ENCODE data around the gene METTL15.
"Not testable (repeated sequence)": the region's sequence is repeated elsewhere in the genome, so short reads cannot be mapped to it uniquely, and the experiment has no call there.

METTL15 gene

DNA sequence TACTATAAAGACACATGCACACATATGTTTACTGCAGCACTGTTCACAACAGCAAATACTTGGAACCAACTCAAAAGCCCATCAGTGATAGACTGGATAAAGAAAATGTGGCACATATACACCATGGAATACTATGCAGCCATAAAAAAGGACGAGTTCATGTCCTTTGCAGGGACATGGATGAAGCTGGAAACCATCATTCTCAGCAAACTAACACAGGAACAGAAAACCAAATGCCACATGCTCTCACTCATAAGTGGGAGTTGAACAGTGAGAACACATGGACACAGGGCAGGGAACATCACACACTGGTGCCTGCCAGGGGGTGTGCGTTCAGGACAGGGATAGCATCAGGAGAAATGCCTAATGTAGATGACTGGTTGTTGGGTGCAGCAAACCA is 164.1 kb downstream of the METTL15 start:
- H3K9me3 Mint-ChIP-seq, H3K4me1 Mint-ChIP-seq, ATAC-seq, H3K27me3 Mint-ChIP-seq, H3K4me3 Mint-ChIP-seq, H3K27ac Mint-ChIP-seq: not testable (repeated sequence)
- H3K36me3 Mint-ChIP-seq = peaks cover 24% of the 10 kb centered on the region

DNA sequence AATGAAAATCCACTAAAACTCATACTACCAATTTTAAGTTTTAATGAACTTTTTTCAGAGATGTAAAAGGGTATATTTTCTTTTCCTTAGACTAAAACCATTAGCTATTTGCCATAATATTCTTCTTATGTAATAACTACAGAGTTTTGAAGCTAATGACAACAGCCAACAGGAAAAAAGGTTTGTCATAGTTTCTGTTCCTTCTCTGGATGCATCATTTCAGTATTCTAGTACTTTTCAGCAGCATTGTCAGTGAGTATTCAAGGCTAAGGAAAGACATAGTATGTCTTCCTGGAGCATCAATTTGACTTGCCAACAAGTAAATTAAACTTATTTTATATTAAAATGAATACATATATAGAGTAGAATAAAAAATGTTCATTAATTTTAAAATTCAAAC is 166.0 kb downstream of the METTL15 start:
- peaks cover 3% of the 10 kb centered on the region for H3K9me3 Mint-ChIP-seq
- H3K4me1 Mint-ChIP-seq = no peaks in the 10 kb centered on the region
- no peak overlapping the region for H3K27ac Mint-ChIP-seq

GRCh38 chr11:28284196-28284595 is 176.0 kb downstream of the METTL15 start:
- Mint-ChIP-seq H3K9me3 (peaks cover 6% of the 10 kb centered on the region), H3K27ac (no peak overlapping the region)
- no peak for ATAC-seq

More for the DNA sequence above, 166.0 kb downstream of the METTL15 start:
- ATAC-seq = no peak
- H3K4me3 Mint-ChIP-seq = no peak overlapping the region
- no peaks in the 10 kb centered on the region for H3K27me3 Mint-ChIP-seq
- H3K36me3 Mint-ChIP-seq = peaks cover 29% of the 10 kb centered on the region

GRCh38 chr11:28289444-28289843 is 181.3 kb downstream of the METTL15 start:
- Mint-ChIP-seq H3K36me3 (peaks cover 36% of the 10 kb centered on the region), H3K27me3 (no peaks in the 10 kb centered on the region)

More at GRCh38 chr11:28284196-28284595, 176.0 kb downstream of the METTL15 start:
- peaks cover 6% of the 10 kb centered on the region for H3K4me1 Mint-ChIP-seq
- H3K4me3 Mint-ChIP-seq = no peak overlapping the region
- no peaks in the 10 kb centered on the region for H3K27me3 Mint-ChIP-seq
- peaks cover 28% of the 10 kb centered on the region for H3K36me3 Mint-ChIP-seq

GRCh38 chr11:28290995-28291394 is 182.8 kb downstream of the METTL15 start:
- not testable (repeated sequence) for H3K27me3 Mint-ChIP-seq, H3K4me3 Mint-ChIP-seq, ATAC-seq

More at GRCh38 chr11:28289444-28289843, 181.3 kb downstream of the METTL15 start:
- Mint-ChIP-seq H3K4me3 (no peak overlapping the region), H3K27ac (no peak overlapping the region), H3K9me3 (peaks cover 2% of the 10 kb centered on the region), H3K4me1 (no peaks in the 10 kb centered on the region)
- no peak for ATAC-seq

DNA sequence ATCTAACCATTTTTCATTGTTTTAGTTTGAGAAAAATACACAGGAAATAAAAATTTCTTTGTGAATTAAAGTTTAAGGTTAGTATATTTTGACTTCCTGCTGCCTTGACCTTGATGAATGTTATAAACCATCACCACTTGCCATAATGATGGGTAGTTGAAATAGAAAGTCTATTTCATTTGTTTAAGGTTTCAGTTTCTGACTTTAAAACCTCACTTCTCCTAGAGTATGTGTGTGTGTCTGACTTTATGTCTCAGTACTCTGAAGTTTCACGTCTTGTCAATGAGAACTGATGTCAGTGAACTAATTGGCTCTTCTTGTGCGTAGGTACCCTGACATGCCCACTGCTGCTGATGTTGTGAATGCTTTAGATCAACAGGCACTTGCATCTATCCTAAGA is 188.2 kb downstream of the METTL15 start:
- no peak for ATAC-seq
- peaks cover 65% of the 10 kb centered on the region for H3K36me3 Mint-ChIP-seq

More at GRCh38 chr11:28290995-28291394, 182.8 kb downstream of the METTL15 start:
- H3K36me3 Mint-ChIP-seq = peaks cover 47% of the 10 kb centered on the region
- not testable (repeated sequence) for H3K27ac Mint-ChIP-seq, H3K4me1 Mint-ChIP-seq, H3K9me3 Mint-ChIP-seq

DNA sequence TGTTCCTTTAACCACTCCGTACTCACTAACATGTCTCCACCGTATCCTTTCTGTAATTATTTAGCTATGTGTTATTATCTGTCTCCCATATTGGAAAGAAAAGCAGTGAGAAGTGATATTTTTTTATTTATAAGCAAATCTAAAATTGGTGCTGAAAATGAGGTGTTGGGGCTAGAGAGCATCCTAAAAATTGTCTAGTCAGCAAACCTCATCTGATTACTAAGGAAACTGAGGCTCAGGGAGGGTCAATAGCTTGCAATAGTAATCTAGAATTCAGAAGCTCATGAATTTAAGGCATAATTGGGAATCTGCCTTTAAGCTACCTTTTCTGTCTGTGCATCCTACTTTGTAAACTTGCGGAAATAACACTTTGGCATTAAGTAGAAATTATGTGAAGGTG is 190.0 kb downstream of the METTL15 start:
- Mint-ChIP-seq H3K4me1 (no peaks in the 10 kb centered on the region), H3K9me3 (no peaks in the 10 kb centered on the region), H3K36me3 (peaks cover 63% of the 10 kb centered on the region), H3K4me3 (no peak overlapping the region), H3K27ac (no peak overlapping the region), H3K27me3 (no peaks in the 10 kb centered on the region)
- no peak for ATAC-seq

More for the DNA sequence above, 188.2 kb downstream of the METTL15 start:
- no peaks in the 10 kb centered on the region for H3K27me3 Mint-ChIP-seq
- H3K27ac Mint-ChIP-seq = no peak overlapping the region
- H3K4me1 Mint-ChIP-seq = no peaks in the 10 kb centered on the region
- peaks cover 2% of the 10 kb centered on the region for H3K9me3 Mint-ChIP-seq
- no peak overlapping the region for H3K4me3 Mint-ChIP-seq

GRCh38 chr11:28303477-28304191 is 195.4 kb downstream of the METTL15 start:
- peaks cover 53% of the 10 kb centered on the region for H3K36me3 Mint-ChIP-seq

DNA sequence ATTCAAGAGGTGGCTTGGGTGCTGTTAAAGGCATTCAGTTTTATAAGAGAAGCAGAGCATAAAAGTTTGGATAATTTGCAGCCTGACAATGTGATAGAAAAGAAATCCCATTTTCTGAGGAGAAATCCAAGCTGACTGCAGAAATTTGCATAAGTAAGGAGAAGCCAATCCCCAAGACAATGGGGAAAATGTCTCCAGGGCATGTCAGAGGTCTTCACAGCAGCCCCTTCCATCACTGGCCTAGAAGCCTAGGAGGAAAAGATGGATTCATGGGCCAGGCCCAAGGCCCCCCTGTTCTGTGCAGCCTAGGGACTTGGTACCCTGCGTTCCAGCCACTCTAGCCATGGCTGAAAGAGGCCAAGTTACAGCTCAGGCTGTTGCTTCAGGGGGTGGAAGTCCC is 207.3 kb downstream of the METTL15 start:
- Mint-ChIP-seq H3K4me1 (no peaks in the 10 kb centered on the region), H3K9me3 (no peaks in the 10 kb centered on the region), H3K27ac (no peak overlapping the region), H3K27me3 (no peaks in the 10 kb centered on the region), H3K36me3 (peaks cover 42% of the 10 kb centered on the region), H3K4me3 (no peak overlapping the region)
- ATAC-seq = no peak

More at GRCh38 chr11:28303477-28304191, 195.4 kb downstream of the METTL15 start:
- no peak overlapping the region for H3K4me3 Mint-ChIP-seq
- H3K4me1 Mint-ChIP-seq = no peaks in the 10 kb centered on the region
- H3K9me3 Mint-ChIP-seq = no peaks in the 10 kb centered on the region
- no peak for ATAC-seq
- no peaks in the 10 kb centered on the region for H3K27me3 Mint-ChIP-seq
- no peak overlapping the region for H3K27ac Mint-ChIP-seq

DNA sequence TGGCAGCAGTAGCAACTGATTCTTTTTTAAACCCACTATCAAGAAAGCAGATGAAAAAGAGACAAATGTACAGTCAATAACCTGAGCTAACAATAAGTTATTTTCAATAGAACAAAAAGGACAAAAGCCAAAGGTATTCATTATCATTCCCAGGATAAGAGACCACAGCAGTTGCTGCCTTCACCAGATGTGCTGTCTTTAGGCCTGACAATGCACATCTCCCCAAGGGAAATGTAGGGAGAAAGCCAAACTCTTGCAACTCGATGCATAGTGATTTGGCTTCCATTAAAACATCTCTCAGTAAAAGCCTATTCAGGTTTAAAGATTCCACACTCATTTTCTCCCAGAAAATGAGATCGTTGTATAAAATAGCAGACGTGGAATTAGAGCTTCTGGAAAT is 210.7 kb downstream of the METTL15 start:
- Mint-ChIP-seq H3K4me3 (no peak overlapping the region), H3K9me3 (no peaks in the 10 kb centered on the region), H3K27ac (no peak overlapping the region), H3K27me3 (no peaks in the 10 kb centered on the region), H3K36me3 (peaks cover 40% of the 10 kb centered on the region), H3K4me1 (no peaks in the 10 kb centered on the region)
- ATAC-seq = no peak

DNA sequence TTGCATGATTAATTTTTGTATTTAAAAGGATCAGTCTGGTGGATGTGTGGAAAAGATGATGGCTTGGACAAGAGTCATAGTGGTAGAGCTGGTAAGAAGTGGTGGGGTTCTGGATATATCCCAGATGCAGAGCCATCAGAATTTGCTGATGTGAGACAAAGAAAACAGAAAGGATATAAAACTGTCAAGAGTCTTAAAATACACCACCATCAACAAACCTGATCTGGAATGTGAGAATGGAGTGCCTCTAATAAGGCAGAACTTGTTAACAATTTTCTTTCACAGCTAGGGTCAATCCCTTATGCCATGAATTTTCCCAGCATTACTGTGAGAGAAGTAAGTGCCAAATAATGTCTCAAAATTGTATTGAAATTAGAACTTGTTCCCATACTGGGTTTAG is 215.4 kb downstream of the METTL15 start:
- no peak for ATAC-seq
- H3K9me3 Mint-ChIP-seq = no peaks in the 10 kb centered on the region
- no peak overlapping the region for H3K27ac Mint-ChIP-seq
- H3K4me3 Mint-ChIP-seq = no peak overlapping the region
- H3K27me3 Mint-ChIP-seq = no peaks in the 10 kb centered on the region
- H3K36me3 Mint-ChIP-seq = peaks cover 37% of the 10 kb centered on the region
- no peaks in the 10 kb centered on the region for H3K4me1 Mint-ChIP-seq

DNA sequence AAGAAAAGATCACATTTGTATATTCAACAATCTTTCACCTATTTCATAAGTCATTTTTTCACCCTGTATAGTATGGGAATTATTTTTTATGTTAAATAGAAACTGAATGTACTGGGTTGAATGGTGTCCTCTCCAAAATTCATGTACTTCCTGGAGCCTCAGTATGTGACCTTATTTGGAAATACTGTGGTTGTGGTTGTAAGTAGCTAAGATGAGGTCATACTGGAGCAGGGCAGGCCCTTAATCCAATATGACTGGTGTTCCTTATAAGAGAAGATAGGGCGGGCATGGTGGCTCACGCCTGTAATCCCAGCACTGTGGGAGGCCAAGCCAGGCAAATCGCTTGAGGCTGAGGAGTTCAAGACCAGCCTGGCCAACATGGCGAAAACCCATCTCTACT is 224.2 kb downstream of the METTL15 start:
- H3K4me3 Mint-ChIP-seq, ATAC-seq, H3K9me3 Mint-ChIP-seq, H3K27me3 Mint-ChIP-seq, H3K4me1 Mint-ChIP-seq, H3K27ac Mint-ChIP-seq: not testable (repeated sequence)
- peaks cover 15% of the 10 kb centered on the region for H3K36me3 Mint-ChIP-seq

DNA sequence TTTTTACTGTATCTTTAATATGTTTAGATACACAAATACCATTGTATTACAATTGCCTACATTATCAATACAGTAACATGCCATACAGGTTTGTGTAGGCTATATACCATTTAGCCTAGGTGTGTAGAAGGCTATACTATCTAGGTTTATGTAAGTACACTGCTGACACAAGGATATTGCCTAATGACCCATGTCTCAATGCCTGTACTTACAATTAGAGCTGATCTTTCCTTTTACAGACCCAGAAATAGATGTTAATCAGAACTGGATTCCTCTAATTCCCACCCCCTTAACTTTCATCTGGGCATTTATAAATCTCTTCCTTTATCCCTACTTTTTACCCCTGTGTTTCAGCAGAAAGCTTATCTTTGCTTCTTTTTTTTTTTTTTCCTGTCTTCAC is 229.5 kb downstream of the METTL15 start:
- H3K4me1 Mint-ChIP-seq = no peaks in the 10 kb centered on the region
- no peaks in the 10 kb centered on the region for H3K36me3 Mint-ChIP-seq
- no peak overlapping the region for H3K4me3 Mint-ChIP-seq
- H3K27me3 Mint-ChIP-seq = no peaks in the 10 kb centered on the region
- ATAC-seq = no peak
- H3K9me3 Mint-ChIP-seq = peaks cover 13% of the 10 kb centered on the region
- no peak overlapping the region for H3K27ac Mint-ChIP-seq

- H3K36me3 Mint-ChIP-seq = no peaks in the 10 kb centered on the region
- H3K27me3 Mint-ChIP-seq = no peaks in the 10 kb centered on the region
- H3K9me3 Mint-ChIP-seq = peaks cover 13% of the 10 kb centered on the region
- ATAC-seq = no peak
- no peak overlapping the region for H3K27ac Mint-ChIP-seq
- no peak overlapping the region for H3K4me3 Mint-ChIP-seq
- no peaks in the 10 kb centered on the region for H3K4me1 Mint-ChIP-seq
Observed at GRCh38 chr11:28338371-28338770, 230.2 kb downstream of the METTL15 start.

GRCh38 chr11:28339488-28339887 is 231.3 kb downstream of the METTL15 start:
- no peak overlapping the region for H3K27ac Mint-ChIP-seq

GRCh38 chr11:28342716-28343115 is 234.5 kb downstream of the METTL15 start:
- Mint-ChIP-seq H3K4me3 (no peak overlapping the region), H3K9me3 (peaks cover 13% of the 10 kb centered on the region), H3K4me1 (no peaks in the 10 kb centered on the region), H3K27me3 (no peaks in the 10 kb centered on the region), H3K36me3 (no peaks in the 10 kb centered on the region), H3K27ac (no peak overlapping the region)
- ATAC-seq = no peak

More at GRCh38 chr11:28339488-28339887, 231.3 kb downstream of the METTL15 start:
- H3K36me3 Mint-ChIP-seq = no peaks in the 10 kb centered on the region
- no peak for ATAC-seq
- H3K4me3 Mint-ChIP-seq = no peak overlapping the region
- peaks cover 13% of the 10 kb centered on the region for H3K9me3 Mint-ChIP-seq
- H3K27me3 Mint-ChIP-seq = no peaks in the 10 kb centered on the region
- no peaks in the 10 kb centered on the region for H3K4me1 Mint-ChIP-seq
